HEK293T (cell line): ENCODE data around the gene SERTM2.

Source experiments
- CTCF ChIA-PET: fragments of 350-600 bp; formaldehyde crosslinking; extraction: SDS; loops from one replicate; lab custom pipeline; 2021; ENCODE audit warnings: antibody characterized with exemption, inconsistent platforms; lab: Yijun Ruan, JAX
- POLR2A ChIA-PET: fragments of 350-600 bp; formaldehyde crosslinking; extraction: SDS; loops from one replicate; lab custom pipeline; 2020; ENCODE audit warnings: antibody characterized with exemption, inconsistent platforms; lab: Yijun Ruan, JAX
- DNase-seq: peaks from one replicate; pipeline ENCODE4 v3.0.0; 2012; ENCODE audit warnings: mixed read lengths; ENCODE audit errors: extremely low spot score
- ARNT ChIP-seq: fragments of 450-650 bp; IDR thresholded peaks from 2 replicates; pipeline ENCODE4 v1.6.1; 2017; ENCODE audit warnings: mild to moderate bottlenecking
- BHLHE40 ChIP-seq: fragments of 450-650 bp; IDR thresholded peaks from 2 replicates; pipeline ENCODE4 v1.6.1; 2016; ENCODE audit warnings: mild to moderate bottlenecking, moderate library complexity, borderline replicate concordance
- CTBP1 ChIP-seq: fragments of 450-650 bp; IDR thresholded peaks from 2 replicates; pipeline ENCODE4 v1.6.1; 2016; ENCODE audit warnings: borderline replicate concordance
- ELF4 ChIP-seq: fragments of 450-650 bp; IDR thresholded peaks from 2 replicates; pipeline ENCODE4 v1.6.1; 2017; ENCODE audit warnings: antibody characterized with exemption
- FOXA1 ChIP-seq: fragments of 450-650 bp; IDR thresholded peaks from 2 replicates; pipeline ENCODE4 v1.6.1; 2016; ENCODE audit warnings: mild to moderate bottlenecking
- FOXK2 ChIP-seq: fragments of 450-650 bp; IDR thresholded peaks from 2 replicates; pipeline ENCODE4 v1.6.1; 2016; ENCODE audit warnings: mild to moderate bottlenecking
- FOXM1 ChIP-seq: fragments of 450-650 bp; IDR thresholded peaks from 2 replicates; pipeline ENCODE4 v1.6.1; 2017; ENCODE audit warnings: mild to moderate bottlenecking, borderline replicate concordance
- HDGF ChIP-seq: fragments of 450-650 bp; IDR thresholded peaks from 2 replicates; pipeline ENCODE4 v1.6.1; 2017; ENCODE audit warnings: antibody characterized with exemption, borderline replicate concordance
- L3MBTL2 ChIP-seq: fragments of 450-650 bp; conservative IDR thresholded peaks from 2 replicates; pipeline ENCODE4 v1.6.1; 2016; ENCODE audit warnings: mild to moderate bottlenecking
- LEF1 ChIP-seq: fragments of 450-650 bp; IDR thresholded peaks from 2 replicates; pipeline ENCODE4 v1.6.1; 2017; ENCODE audit warnings: mild to moderate bottlenecking, borderline replicate concordance
- NFRKB ChIP-seq: fragments of 450-650 bp; IDR thresholded peaks from 2 replicates; pipeline ENCODE4 v1.6.1; 2016; ENCODE audit warnings: mild to moderate bottlenecking, moderate library complexity
- SP1 ChIP-seq: fragments of 450-650 bp; IDR thresholded peaks from 2 replicates; pipeline ENCODE4 v1.6.1; 2017
- SUZ12 ChIP-seq: fragments of 450-650 bp; IDR thresholded peaks from 2 replicates; pipeline ENCODE4 v1.6.1; 2016; ENCODE audit warnings: mild to moderate bottlenecking
- TARDBP ChIP-seq: fragments of 450-650 bp; IDR thresholded peaks from 2 replicates; pipeline ENCODE4 v1.6.1; 2016
- ZNF384 ChIP-seq: fragments of 450-650 bp; IDR thresholded peaks from 2 replicates; pipeline ENCODE4 v1.6.1; 2016
- TF ChIP-seq, protein P1 (sequence below): fragments of 450-650 bp; IDR thresholded peaks from 2 replicates; pipeline ENCODE4 v1.6.1; 2016

The SERTM2 gene

DNA sequence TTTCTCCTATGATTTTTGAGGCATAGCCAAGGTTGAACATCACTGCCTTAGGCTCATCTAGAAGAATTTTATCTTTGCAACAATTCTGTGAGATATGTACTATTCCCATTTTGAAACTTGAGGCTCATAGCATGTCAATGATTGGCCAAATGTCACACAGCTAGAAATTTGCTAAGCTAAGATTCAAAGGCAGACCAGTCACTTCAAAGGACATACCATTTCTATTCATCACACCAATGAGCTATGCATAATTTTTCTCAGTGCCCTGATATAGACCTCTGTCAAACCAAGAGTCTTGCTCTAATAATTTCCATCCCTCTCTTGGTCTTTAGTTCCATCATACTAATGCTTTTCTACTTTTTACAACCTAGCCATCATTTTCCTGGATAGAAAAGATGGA lies 27.6 kb upstream of the SERTM2 start:
- no peak for DNase-seq
- ChIA-PET CTCF (no interaction called here), POLR2A (no interaction called here)
- TF ChIP-seq TARDBP (no peak), FOXK2 (no peak), FOXA1 (no peak)

DNA sequence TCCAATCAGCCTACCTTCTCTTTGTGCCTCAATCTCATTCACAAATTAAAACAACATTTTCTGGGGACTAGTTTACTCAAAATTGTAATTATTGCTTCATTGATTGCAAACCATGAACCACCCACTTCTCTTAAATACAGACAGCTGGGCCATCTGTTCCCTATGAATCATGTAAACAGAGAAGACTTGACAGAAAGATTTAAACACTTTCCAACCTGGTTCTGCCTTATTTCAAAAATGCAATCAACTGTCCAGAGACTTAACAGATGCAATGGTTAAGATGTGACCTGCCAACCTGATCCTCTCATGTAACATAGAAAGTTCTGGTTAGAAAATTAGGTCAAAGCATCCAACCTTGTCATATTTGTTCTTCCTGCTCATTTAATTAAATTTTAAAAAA lies 20.8 kb upstream of the SERTM2 start:
- ChIA-PET CTCF (no interaction called here), POLR2A (no interaction called here)
- no peak for DNase-seq
- TF ChIP-seq ARNT (no peak), BHLHE40 (no peak), FOXM1 (no peak), SUZ12 (no peak), LEF1 (no peak), CTBP1 (no peak)
- TF ChIP-seq, protein P1, sequence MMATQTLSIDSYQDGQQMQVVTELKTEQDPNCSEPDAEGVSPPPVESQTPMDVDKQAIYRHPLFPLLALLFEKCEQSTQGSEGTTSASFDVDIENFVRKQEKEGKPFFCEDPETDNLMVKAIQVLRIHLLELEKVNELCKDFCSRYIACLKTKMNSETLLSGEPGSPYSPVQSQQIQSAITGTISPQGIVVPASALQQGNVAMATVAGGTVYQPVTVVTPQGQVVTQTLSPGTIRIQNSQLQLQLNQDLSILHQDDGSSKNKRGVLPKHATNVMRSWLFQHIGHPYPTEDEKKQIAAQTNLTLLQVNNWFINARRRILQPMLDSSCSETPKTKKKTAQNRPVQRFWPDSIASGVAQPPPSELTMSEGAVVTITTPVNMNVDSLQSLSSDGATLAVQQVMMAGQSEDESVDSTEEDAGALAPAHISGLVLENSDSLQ: no peak

DNA sequence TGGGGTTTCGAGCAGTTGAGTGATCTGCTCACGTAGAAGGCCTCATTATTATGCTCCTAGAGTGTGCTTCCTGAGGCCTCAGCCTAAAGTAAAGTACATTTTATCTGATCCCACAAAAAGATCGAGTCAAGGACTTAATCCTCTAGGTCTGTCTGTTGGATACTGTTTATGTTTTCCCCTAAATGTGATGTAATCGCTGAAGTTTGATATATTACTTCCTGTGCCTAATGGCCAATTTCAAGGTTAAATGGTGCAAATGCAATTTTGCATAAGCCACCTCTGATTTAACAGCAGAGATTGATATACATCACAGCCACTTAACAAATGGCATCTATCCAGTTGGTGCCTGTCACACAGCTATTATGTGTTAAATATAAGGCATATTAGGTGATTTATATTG lies 19.4 kb upstream of the SERTM2 start:
- no peak for DNase-seq
- no peak for TF ChIP-seq CTBP1
- POLR2A ChIA-PET: no interaction called here
- CTCF ChIA-PET: no interaction called here

GRCh38 chrX:111498538-111499103 lies 12.8 kb upstream of the SERTM2 start:
- TF ChIP-seq ELF4 (no peak), LEF1 (no peak), BHLHE40 (no peak), TARDBP (no peak), NFRKB (no peak), FOXA1 (no peak), HDGF (no peak), CTBP1 (no peak), FOXM1 (no peak), ZNF384 (no peak), L3MBTL2 (no peak), ARNT (no peak), SP1 (no peak), SUZ12 (no peak), FOXK2 (no peak)
- TF ChIP-seq, protein P1: no peak
- DNase-seq: no peak
- POLR2A ChIA-PET: no interaction called here
- CTCF ChIA-PET: no interaction called here

DNA sequence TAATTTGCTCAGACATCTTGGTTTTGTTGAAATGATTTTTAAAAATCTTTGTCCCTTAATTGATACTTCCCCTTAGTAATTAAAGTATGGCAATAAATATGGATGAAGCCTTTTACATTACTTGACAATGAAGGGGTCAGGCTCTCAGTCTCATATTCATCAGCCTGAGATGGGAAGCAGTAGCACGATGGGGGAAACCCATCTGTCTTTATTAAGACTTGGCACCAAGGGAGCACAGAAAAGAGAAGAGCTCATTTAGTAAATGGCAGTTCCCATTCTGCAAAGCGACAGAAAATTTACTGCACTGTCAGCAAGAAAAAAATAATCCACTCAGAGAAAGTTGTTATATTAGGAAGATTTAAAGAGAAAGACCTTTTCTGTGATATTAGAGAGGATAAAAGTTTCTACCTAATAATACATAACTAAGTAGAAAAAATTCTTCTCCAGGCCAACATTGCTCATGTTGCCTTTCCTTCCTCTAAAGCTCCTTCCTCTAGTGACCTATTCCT lies 7.9 kb upstream of the SERTM2 start:
- TF ChIP-seq TARDBP (no peak), CTBP1 (no peak), NFRKB (no peak), L3MBTL2 (no peak), FOXK2 (no peak), LEF1 (no peak), HDGF (no peak), ZNF384 (no peak), ARNT (no peak), FOXA1 (no peak), ELF4 (no peak), FOXM1 (no peak), SP1 (no peak), SUZ12 (no peak)
- TF ChIP-seq, protein P1: no peak
- no peak for DNase-seq
- POLR2A ChIA-PET: no interaction called here
- CTCF ChIA-PET: no interaction called here

- CTCF ChIA-PET: no interaction called here
- POLR2A ChIA-PET: no interaction called here
- TF ChIP-seq SP1 (no peak), SUZ12 (no peak), TARDBP (no peak), FOXK2 (no peak), HDGF (no peak)
- DNase-seq: no peak
Observed at GRCh38 chrX:111504941-111505340, 6.5 kb upstream of the SERTM2 start.

DNA sequence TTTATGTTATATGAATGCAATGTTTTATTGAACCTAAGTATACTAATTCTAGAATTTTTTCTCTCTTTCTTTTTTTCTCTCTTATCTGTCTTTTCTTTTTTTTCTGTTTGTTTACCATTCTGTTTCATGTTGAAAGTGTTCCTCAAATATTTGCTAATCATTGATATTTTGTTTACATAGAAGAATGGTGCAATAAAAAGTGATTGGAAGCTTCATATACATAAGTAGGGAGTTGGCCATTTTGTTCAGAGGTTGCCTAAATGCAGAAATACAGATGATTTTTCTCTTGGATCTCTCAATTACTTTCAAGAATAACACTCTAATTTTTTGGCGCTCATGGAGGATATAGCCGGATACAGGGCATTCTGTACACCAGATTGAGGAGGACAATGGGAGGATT lies 5.7 kb upstream of the SERTM2 start:
- POLR2A ChIA-PET: no interaction called here
- CTCF ChIA-PET: no interaction called here
- DNase-seq: no peak
- no peak for TF ChIP-seq FOXM1
- TF ChIP-seq FOXK2: no peak
- TF ChIP-seq TARDBP: no peak
- TF ChIP-seq, protein P1: no peak
- TF ChIP-seq HDGF: no peak
- no peak for TF ChIP-seq SP1
